Erythroblast (primary cell): Measurements from ENCODE around the gene TLCD3A.

Experiments used
- GATA1 ChIP-seq: IDR thresholded peaks from 2 replicates; pipeline ENCODE4 v1.6.1; 2011; ENCODE audit warnings: low read depth, mild to moderate bottlenecking, control low read depth, low read length, moderate library complexity
- POLR2A ChIP-seq: IDR thresholded peaks from 2 replicates; pipeline ENCODE4 v1.6.1; 2011; ENCODE audit warnings: mild to moderate bottlenecking, low read length

- no peak for TF ChIP-seq POLR2A
- TF ChIP-seq GATA1: no peak
Observed at GRCh38 chr17:699345-699744, 33.1 kb upstream of the TLCD3A start.
